BE2C (cell line): ENCODE data around the gene APH1B.
"Not testable (repeated sequence)": the region's sequence is repeated elsewhere in the genome, so short reads cannot be mapped to it uniquely, and the experiment has no call there.

Experiments
- DNase-seq: peaks from one replicate; pipeline ENCODE4 v3.0.0-alpha.2; 2020
- H3K27me3 ChIP-seq: fragments of 250-450 bp; sonication (Bioruptor Pico); 2 replicates; pipeline ENCODE4 v1.5.1; 2020; ENCODE audit warnings: mild to moderate bottlenecking
- H3K36me3 ChIP-seq: fragments of 250-450 bp; sonication (Bioruptor Pico); 2 replicates; pipeline ENCODE4 v1.5.1; 2020; ENCODE audit warnings: mild to moderate bottlenecking
- H3K4me1 ChIP-seq: fragments of 250-450 bp; sonication (Bioruptor Pico); 2 replicates; pipeline ENCODE4 v1.5.1; 2020
- H3K4me3 ChIP-seq: 2 replicates; pipeline ENCODE4 v1.5.1; 2011; ENCODE audit warnings: low read depth, low read length
- H3K9me3 ChIP-seq: fragments of 250-450 bp; sonication (Bioruptor Pico); 2 replicates; pipeline ENCODE4 v1.5.1; 2020
- CTCF ChIP-seq: IDR thresholded peaks from 2 replicates; pipeline ENCODE4 v1.5.1; 2012; ENCODE audit warnings: mild to moderate bottlenecking, low read depth, low read length

The APH1B gene

GRCh38 chr15:63233667-63234423, 43.6 kb upstream of the APH1B start:
- H3K9me3 ChIP-seq = no peaks in the 10 kb centered on the region
- no peaks in the 10 kb centered on the region for H3K36me3 ChIP-seq
- H3K4me1 ChIP-seq = no peaks in the 10 kb centered on the region; the same call in 1 of the 2 replicates
- no peak for TF ChIP-seq CTCF
- H3K27me3 ChIP-seq = no peaks in the 10 kb centered on the region
- no peak for DNase-seq
- H3K4me3 ChIP-seq = no peak overlapping the region

- no peak for TF ChIP-seq CTCF
- no peak for DNase-seq
- H3K9me3 ChIP-seq = no peaks in the 10 kb centered on the region
- H3K36me3 ChIP-seq = no peaks in the 10 kb centered on the region
- no peaks in the 10 kb centered on the region for H3K27me3 ChIP-seq
- H3K4me1 ChIP-seq = no peaks in the 10 kb centered on the region; the same call in 1 of the 2 replicates
- no peak overlapping the region for H3K4me3 ChIP-seq
Observed at GRCh38 chr15:63234451-63234870, 42.9 kb upstream of the APH1B start.

- Histone ChIP-seq H3K4me3 (no peak overlapping the region), H3K27me3 (no peaks in the 10 kb centered on the region), H3K9me3 (no peaks in the 10 kb centered on the region), H3K36me3 (no peaks in the 10 kb centered on the region), H3K4me1 (no peaks in the 10 kb centered on the region; the same call in 1 of the 2 replicates)
- no peak for TF ChIP-seq CTCF
- DNase-seq = no peak
Observed at GRCh38 chr15:63236272-63236671, 41.1 kb upstream of the APH1B start.

GRCh38 chr15:63237086-63237485, 40.3 kb upstream of the APH1B start:
- H3K36me3 ChIP-seq, H3K4me3 ChIP-seq, DNase-seq, H3K4me1 ChIP-seq, H3K9me3 ChIP-seq, H3K27me3 ChIP-seq: not testable (repeated sequence)

GRCh38 chr15:63238171-63238570, 39.2 kb upstream of the APH1B start:
- Histone ChIP-seq H3K9me3 (no peaks in the 10 kb centered on the region), H3K27me3 (no peaks in the 10 kb centered on the region), H3K36me3 (no peaks in the 10 kb centered on the region), H3K4me3 (no peak overlapping the region), H3K4me1 (no peaks in the 10 kb centered on the region; the same call in 1 of the 2 replicates)
- DNase-seq = no peak
- TF ChIP-seq CTCF = no peak

- no peak overlapping the region for H3K4me3 ChIP-seq
- no peaks in the 10 kb centered on the region; the same call in 1 of the 2 replicates for H3K4me1 ChIP-seq
- no peak for TF ChIP-seq CTCF
- no peaks in the 10 kb centered on the region for H3K36me3 ChIP-seq
- no peak for DNase-seq
- H3K27me3 ChIP-seq = no peaks in the 10 kb centered on the region
- no peaks in the 10 kb centered on the region for H3K9me3 ChIP-seq
Observed at GRCh38 chr15:63238796-63239195, 38.6 kb upstream of the APH1B start.
